HG03280 (cell line): ENCODE data around the gene PHF2.

ENCODE experiments used
- ATAC-seq: cut with Tn5 transposase; IDR thresholded peaks from one replicate; pipeline ENCODE4 v1.9.1; 2021; ENCODE audit warnings: mild to moderate bottlenecking, moderate library complexity; ENCODE audit not compliant: unreplicated experiment

Gene PHF2

DNA sequence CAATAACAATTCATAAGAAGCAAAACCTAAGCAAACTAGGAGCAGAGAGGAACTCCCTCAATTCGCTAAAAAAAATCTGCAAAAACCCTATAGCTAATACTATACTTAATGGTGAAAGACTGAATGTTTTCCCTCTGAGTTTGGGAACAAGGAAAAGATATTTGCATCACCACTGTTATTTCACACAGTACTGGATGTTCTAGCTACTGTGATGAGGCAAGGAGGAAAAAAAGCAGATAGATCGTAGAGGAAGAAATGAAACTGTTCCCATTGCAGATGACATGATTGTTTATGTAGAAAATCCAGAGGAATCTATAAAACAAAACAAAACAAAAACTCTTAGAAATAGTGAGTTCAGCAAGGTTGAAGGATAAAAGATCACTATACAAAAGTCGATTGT, 116.7 kb downstream of the PHF2 start:
- no peak for ATAC-seq

DNA sequence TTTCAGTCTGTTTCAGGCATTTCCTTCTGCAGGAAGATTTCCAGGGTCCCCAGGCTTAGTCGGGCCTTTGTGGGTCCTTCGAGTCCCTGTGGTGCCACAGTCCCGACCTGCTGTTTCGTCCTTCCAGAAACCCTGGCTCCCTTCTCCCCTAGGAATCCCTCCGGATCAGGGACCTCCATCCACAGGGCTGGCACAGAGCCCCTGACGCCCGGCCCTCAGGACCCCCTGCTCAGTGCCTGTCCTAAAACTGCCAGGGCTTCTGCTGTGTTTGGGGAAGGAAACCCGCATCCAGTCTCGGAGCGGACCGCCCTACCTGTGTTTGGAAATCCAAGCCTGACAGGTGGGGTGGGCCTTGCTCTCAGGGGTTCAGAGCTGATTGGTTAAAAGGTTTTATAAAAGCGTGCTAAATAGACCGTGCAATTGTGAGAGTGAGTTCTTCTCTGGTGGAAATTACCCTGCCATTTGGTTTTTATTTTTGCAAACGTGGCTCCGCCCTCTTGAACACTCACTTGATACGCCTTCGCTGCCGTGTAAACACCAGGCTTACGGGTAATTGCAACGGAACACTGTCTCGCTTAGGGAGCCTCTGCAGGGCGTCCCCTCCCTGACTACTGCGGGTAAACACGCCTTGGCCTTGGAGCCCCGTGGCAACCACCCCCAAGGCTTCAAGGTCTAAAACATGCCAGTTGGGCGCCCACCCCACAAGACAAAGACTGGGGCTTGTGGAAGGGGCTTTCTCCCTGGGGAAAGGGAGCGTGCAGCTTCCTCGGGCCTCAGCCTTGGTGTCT, 121.2 kb downstream of the PHF2 start:
- no peak for ATAC-seq

DNA sequence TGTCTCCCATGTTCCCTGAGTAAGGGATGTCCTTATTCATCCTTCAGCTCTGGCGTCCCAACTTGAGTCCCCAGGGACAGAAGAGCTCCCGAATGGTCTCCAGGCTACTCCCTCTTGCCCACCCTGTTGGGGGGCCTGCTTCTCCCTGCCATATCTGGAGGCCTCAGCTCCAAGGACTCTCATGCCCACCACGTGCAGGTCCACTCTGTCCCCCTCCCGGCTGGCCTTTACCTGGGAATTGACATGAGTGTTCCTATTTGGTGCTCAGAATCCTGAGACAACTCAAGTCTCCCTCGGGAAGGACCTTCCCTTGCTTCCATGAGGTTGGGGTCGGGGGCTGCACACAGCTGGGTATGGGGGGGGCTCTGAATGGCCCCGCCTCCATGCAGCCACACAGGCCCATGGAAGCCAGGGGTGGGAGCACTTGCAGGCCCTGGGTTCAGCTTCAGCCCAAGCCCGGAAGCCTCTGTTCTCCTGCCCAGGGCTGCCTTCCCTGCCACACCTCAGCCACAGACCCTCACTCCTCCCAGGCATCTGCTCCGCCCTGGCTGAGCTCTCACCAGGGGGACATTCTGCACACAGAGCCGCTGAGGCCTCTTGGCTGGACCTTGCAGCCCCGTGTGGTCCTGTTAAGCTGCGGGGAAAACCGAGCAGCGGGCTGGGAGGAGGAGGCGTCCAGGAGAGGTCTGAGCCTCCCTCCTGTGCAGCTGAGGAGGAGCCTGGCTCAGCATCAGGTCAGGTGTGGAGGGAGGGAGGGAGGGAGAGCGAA, 121.9 kb downstream of the PHF2 start:
- no peak for ATAC-seq

DNA sequence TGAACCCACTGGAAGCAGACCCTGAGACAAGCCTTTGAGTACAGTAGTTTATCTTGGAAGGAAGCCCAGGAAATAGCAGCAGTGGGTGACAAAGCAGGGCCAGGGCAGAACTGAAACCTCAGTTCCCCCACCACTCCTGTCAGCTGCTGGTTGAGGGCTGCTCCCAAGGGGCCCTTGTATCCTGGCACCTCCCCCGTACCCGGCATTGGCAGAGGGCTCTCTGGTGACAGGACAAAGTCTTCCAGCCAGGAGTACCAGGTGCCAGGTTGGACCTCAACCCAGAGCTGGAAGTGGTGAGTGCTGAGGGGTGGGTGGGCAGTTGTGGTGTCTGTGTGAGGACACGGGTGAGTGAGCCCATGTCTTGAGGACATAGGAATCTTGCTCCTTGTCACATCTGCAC, 123.3 kb downstream of the PHF2 start:
- no peak for ATAC-seq

DNA sequence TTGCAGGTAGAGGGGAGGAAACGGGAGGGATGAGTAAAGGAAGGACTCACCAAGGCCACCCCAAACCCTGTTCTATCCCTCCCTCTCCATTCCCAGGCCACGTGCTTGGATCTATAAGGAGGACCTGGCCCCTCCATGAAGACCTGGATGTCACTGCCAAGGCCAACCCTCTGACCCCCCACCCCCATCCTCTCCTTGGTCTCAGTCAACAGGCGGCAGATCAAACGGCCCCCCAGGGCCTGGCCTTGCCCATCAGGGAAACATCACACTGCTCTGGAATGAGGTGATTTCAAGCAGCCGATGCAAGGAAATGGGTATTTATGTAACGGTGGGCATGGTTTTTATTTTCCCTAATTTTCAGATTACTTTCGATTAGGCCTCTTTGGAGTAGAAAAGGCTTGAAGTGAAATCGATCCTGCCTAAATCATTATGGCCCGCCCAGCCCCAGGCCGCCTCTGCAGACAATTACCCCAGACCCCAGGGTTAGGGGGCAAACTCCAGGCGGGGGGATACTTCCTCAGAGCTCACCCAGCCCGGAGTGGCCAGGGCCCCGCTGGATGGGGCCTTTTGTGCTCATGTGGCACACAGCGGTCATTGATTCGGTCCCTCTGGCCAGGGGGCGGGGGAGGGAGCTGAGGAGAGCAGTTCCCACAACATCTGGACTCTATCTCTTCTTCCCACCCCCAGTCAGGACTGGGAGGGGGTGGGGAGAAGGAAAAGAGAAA, 125.3 kb downstream of the PHF2 start:
- ATAC-seq = no peak

DNA sequence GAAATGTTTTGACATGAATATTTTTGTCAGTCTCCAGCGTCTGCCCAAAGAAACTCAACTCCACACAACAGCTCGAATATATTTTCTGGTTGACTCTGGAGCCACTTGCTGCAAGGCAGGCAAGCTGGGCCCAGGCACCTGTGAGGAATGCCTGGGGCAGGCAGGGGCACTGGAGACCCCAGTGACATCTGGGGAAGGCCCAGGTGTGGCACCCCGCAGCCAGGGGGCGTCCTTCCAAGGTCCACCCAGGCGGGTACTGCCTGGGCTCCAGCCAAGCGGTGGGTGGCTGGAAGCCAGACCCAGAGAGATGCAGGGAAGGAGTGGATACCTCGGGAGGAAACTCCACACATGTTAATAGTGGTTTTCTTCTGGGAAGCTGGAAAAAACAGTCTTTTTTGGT, 125.9 kb downstream of the PHF2 start:
- ATAC-seq = no peak

DNA sequence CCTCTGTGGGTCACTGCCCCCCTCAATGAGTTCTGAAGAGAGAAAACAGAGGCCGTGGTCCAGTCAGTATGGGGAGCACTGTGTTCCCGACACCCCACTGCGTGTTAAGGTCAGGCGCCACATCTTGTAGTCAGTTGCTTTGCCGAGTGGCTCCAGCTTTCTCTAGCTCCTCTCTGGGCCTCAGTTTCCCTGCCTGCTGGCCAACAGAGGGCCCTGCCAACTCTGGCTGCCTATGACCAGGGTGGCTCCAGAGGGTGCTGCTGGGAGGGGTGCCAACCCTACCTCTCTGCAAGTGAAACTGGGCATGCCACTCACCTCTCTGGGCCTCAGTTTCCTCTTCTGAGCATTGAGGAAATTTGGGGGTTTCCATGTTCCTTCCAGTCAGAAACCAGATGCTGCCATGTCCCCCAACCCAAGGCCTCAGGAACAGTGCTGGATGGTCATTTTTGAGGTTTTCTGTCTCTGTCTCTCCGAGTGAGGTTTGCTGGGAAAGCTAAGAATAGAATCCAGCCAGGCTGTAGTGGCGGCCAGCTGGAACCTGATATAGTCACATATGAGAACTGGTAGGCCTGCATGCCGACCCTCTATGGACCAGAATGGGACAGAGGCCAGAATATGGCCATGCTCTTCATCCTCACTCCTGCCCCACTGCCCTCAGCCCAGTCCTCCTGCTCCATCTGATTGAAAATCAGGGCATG, 132.1 kb downstream of the PHF2 start:
- ATAC-seq = no peak

DNA sequence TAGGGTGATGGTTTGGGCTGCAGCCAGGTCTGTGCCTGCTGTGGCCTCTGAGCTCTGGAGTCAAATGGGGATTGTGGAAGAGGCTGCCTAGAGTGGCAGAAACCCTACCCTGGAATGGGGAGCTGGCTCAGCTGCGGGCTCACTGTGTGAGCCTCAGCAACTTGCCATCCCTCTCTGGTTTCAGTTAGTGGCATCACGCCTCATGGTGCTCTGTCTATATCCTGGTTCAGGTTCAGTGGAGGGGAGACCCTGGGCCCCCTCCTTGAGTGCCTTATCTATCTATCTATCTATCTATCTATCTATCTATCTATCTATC, 132.6 kb downstream of the PHF2 start:
- ATAC-seq = no peak

DNA sequence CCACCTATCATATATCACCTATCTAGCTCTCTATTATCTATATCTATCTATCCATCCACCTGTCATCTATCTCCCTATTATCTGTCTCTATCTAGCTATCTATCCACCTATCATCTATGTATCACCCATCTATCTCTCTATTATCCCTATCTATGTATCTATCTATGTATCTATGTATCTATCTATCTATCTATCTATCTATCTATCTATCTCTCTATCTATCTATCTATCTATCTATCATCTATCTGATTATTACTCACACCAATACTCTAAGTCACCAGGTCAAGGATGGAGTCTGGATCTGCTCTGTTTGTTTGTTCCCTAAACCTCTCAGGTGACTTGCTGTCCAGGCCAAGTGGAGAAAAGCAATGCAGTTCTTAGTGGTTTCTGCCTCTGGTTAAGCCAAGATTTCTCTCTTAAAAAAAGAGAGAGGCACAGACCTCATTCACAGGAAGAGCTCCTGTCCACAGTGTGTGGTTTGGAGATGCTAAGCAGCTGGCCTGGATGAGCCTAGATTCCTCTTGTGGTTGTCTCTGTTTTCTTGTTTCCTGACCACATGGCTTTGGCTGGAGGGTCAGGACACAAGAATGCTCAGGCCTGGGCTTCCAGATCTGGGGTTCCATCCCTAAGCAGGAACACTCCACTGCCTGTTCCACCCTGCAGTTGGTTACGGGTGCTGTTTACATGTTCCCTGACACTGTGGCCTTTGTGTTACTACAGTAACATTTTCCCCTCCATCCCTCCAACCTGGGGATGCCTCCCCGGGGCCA, 133.4 kb downstream of the PHF2 start:
- ATAC-seq = no peak

DNA sequence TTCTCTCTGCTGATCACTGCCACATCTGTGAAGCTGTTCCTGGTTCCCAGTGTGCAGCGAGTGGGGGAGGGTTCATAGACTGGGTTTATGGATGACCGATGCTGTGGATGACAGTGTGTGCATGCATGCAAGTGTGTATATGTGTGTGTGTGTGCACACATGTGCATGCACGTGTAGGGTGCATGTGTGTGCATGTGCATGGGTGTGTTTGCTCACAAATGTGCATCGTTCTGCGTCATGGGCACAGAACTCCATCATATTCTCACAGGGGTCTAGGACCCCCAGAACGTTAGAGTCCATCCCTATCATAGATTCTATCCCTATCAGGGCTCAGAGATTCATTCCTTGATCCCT, 134.0 kb downstream of the PHF2 start:
- ATAC-seq = no peak

DNA sequence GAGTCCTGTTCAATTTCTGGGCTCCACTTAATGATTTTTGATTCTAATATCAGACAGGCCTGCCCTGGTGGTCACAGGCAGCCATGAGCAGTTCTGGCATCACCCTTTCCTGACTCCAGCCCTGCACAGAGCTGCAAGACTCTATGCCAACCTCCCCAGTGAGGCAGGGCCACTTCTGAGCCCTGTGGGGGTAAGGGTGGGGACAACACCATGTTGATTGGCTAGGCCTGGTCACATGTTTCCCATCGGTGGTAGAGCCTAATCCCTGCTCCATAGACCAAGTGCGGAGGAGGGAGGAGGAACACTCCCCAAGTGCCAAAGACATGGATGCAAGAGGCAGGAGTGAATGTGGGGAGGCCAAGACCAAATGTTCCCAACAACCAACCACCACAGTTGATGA, 134.6 kb downstream of the PHF2 start:
- no peak for ATAC-seq

DNA sequence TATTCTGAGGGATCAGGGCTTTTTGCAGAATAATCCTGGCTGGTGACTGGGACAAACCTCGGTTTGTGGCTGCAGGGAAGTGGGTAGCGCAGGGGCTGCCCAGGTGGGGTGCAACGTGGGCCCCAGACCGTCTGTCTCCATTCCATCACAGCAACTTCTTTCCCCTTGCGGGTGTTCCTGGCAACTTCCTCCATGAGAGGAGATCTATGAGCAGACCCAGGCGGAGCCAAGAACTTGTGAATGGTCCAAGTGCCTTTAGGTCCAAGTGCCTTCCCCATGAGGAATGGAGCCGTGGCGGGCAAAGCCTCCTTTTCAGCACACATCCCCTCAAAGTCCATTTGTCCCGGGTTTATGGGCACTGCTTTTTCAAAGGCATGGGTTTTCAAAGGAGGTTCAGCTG, 136.5 kb downstream of the PHF2 start:
- ATAC-seq = no peak

DNA sequence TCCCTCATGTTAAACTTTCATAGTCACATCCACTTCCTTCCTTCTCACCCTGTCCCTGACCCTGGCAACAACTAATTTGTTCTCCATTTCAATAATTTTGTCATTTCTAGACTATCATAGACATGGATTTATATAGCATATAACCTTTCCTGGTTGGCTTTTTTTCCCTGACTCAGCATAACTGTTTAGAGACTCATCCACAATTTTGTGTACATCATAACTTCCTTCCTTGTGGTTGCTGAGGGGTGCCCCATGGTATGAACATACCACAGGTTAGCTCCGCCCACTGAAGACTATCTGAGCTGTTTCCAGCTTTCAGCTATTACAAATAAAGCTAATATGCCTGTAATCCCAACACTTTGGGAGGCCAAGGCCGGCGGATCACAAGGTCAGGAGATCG, 137.3 kb downstream of the PHF2 start:
- no peak for ATAC-seq

DNA sequence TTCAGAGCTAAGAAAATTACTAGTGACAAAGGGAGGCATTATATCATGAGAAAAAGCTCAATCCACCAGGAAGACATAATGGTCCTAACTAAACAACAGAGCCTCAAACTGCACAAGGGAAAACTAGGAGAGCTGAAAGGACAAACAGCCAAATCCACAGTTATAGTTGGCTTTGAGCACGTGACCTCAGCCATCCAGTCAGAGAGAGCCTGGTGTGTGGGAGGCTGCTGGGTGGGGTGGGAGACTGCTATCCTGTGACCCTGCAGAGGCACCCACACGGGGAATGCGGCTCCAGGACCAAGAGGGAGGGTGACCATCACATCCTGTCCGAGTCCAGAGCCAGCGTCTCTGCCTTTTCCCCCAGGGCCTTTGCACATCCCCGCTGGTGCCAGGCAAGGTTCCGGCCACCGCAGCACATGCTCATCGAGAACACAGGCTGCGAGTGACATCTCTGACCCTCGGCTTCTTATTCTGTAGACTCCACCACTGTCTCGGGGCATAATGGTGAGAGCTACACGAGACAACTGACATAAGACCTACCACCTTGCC, 145.1 kb downstream of the PHF2 start:
- ATAC-seq = no peak

DNA sequence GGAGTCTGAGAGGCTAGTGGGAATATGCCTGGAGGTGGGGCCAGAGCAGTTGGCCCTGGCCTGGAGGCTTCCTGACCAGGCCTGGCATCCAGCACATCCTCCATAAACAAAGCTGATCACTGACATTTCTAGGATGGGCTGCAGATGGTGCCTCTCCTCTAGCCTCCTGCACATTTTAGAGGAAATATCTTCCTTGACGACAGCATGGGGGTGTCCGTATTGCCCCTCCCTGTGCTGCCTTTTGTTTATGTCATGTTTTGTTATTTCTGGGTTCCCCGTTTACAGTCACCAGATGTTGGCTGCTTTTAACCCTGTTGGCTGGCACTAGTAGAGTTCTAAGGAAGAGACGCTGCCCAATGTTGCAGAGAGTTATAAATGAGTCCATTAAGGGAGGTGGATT, 148.5 kb downstream of the PHF2 start:
- no peak for ATAC-seq

DNA sequence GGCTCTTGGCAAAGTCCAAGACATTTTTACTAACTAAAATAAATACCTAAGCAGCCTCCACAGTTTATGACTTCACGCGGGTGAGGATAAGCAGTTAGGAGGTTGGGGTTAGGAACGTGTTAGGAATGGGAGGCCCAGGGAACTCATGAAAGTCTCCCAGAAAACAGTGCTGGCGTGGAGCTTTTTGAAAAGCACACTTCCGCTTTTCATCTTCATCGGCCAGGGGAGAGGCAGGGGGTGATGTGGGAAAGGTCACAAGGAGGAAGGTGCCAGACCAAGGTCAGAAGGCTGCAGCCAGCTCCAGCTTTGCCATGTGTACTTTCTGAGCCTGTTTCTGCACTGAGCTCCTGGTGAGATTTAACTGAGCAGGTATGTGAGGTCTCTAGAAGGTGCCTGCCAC, 149.0 kb downstream of the PHF2 start:
- no peak for ATAC-seq

DNA sequence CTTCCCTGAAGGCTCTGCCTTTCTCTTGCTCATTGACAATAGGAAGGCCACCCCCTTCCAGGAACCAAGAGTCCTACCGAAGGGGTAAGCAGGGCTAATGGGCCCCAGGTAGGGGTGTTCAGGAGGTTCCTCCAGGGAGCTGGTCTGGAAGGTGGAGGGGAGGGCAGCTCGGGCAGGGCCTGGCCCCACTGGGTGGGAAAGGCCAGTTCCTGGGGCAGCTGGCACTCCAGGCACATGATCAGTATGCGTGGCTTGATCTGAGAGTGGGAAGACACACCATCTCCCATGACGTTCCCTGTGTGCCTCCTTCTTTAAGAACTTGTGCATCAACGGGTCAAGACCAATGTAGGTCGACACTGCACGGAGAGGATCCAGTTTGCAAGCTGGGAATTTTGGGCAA, 149.8 kb downstream of the PHF2 start:
- ATAC-seq = no peak
